ENCODE data around the gene SCN1A. TPM values are rescaled to one million over a fixed set of nuclear protein-coding genes. Genes with fewer than 3 reads are reported as not detected.

Gene SCN1A
- total RNA-seq, 1 donor = 0.72 TPM

- H3K4me3 ChIP-seq (ENCODE audit: insufficient read depth, low read length) = no peak overlapping the region
- DNase-seq (ENCODE audit: insufficient read length, low spot score, missing footprints) = no peak
- H3K4me2 ChIP-seq (ENCODE audit: insufficient read depth, low read length) = no peak overlapping the region
- no peak for TF ChIP-seq CTCF (IDR thresholded peaks at IDR 0.05; ENCODE audit: extremely low read depth, low read depth, low read length)
- no peaks in the 10 kb centered on the region for H3K79me2 ChIP-seq (ENCODE audit: insufficient read depth, low read length)
- H3K27ac ChIP-seq (ENCODE audit: low read depth, low read length) = no peak overlapping the region
- H3K9me3 ChIP-seq (ENCODE audit: low read depth, low read length) = no peaks in the 10 kb centered on the region
- no peaks in the 10 kb centered on the region for H3K4me1 ChIP-seq (ENCODE audit: insufficient read depth, low read length)
- no peak overlapping the region for H2AFZ ChIP-seq (ENCODE audit: low read length)
- no peaks in the 10 kb centered on the region for H4K20me1 ChIP-seq (ENCODE audit: insufficient read depth, low read length)
- peaks cover 7% of the 10 kb centered on the region for H3K27me3 ChIP-seq (ENCODE audit: insufficient read depth, low read length)
- H3K36me3 ChIP-seq (ENCODE audit: insufficient read depth, low read length) = no peaks in the 10 kb centered on the region
These were observed 9.5 kb upstream of the SCN1A start for GRCh38 chr2:166137331-166137730.

- Histone ChIP-seq H3K4me2 (ENCODE audit: insufficient read depth, low read length) (no peak overlapping the region), H3K27me3 (ENCODE audit: insufficient read depth, low read length) (peaks cover 20% of the 10 kb centered on the region), H3K36me3 (ENCODE audit: insufficient read depth, low read length) (no peaks in the 10 kb centered on the region), H3K9me3 (ENCODE audit: low read depth, low read length) (no peaks in the 10 kb centered on the region), H4K20me1 (ENCODE audit: insufficient read depth, low read length) (no peaks in the 10 kb centered on the region), H3K4me3 (ENCODE audit: insufficient read depth, low read length) (no peak overlapping the region), H3K4me1 (ENCODE audit: insufficient read depth, low read length) (no peaks in the 10 kb centered on the region), H3K27ac (ENCODE audit: low read depth, low read length) (no peak overlapping the region), H2AFZ (ENCODE audit: low read length) (no peak overlapping the region), H3K79me2 (ENCODE audit: insufficient read depth, low read length) (no peaks in the 10 kb centered on the region)
- no peak for TF ChIP-seq CTCF (IDR thresholded peaks at IDR 0.05; ENCODE audit: extremely low read depth, low read depth, low read length)
- DNase-seq (ENCODE audit: insufficient read length, low spot score, missing footprints) = no peak
These were observed 8.0 kb upstream of the SCN1A start for GRCh38 chr2:166135849-166136258.

GRCh38 chr2:166135152-166135848 lies 7.5 kb upstream of the SCN1A start:
- no peaks in the 10 kb centered on the region for H3K9me3 ChIP-seq (ENCODE audit: low read depth, low read length)
- peaks cover 22% of the 10 kb centered on the region for H3K27me3 ChIP-seq (ENCODE audit: insufficient read depth, low read length)
- H2AFZ ChIP-seq (ENCODE audit: low read length) = no peak overlapping the region
- H3K27ac ChIP-seq (ENCODE audit: low read depth, low read length) = no peak overlapping the region
- DNase-seq (ENCODE audit: insufficient read length, low spot score, missing footprints) = no peak
- TF ChIP-seq CTCF (IDR thresholded peaks at IDR 0.05; ENCODE audit: extremely low read depth, low read depth, low read length) = no peak
- H3K4me1 ChIP-seq (ENCODE audit: insufficient read depth, low read length) = no peaks in the 10 kb centered on the region
- H3K36me3 ChIP-seq (ENCODE audit: insufficient read depth, low read length) = no peaks in the 10 kb centered on the region
- no peaks in the 10 kb centered on the region for H3K79me2 ChIP-seq (ENCODE audit: insufficient read depth, low read length)
- no peak overlapping the region for H3K4me2 ChIP-seq (ENCODE audit: insufficient read depth, low read length)
- no peaks in the 10 kb centered on the region for H4K20me1 ChIP-seq (ENCODE audit: insufficient read depth, low read length)
- H3K4me3 ChIP-seq (ENCODE audit: insufficient read depth, low read length) = no peak overlapping the region

- Histone ChIP-seq H3K4me3 (ENCODE audit: insufficient read depth, low read length) (no peak overlapping the region), H4K20me1 (ENCODE audit: insufficient read depth, low read length) (no peaks in the 10 kb centered on the region), H3K27me3 (ENCODE audit: insufficient read depth, low read length) (peaks cover 27% of the 10 kb centered on the region), H3K4me1 (ENCODE audit: insufficient read depth, low read length) (no peaks in the 10 kb centered on the region), H3K9me3 (ENCODE audit: low read depth, low read length) (no peaks in the 10 kb centered on the region), H2AFZ (ENCODE audit: low read length) (no peak overlapping the region), H3K27ac (ENCODE audit: low read depth, low read length) (no peak overlapping the region), H3K4me2 (ENCODE audit: insufficient read depth, low read length) (no peak overlapping the region), H3K79me2 (ENCODE audit: insufficient read depth, low read length) (no peaks in the 10 kb centered on the region), H3K36me3 (ENCODE audit: insufficient read depth, low read length) (no peaks in the 10 kb centered on the region)
- DNase-seq (ENCODE audit: insufficient read length, low spot score, missing footprints) = no peak
- no peak for TF ChIP-seq CTCF (IDR thresholded peaks at IDR 0.05; ENCODE audit: extremely low read depth, low read depth, low read length)
These were observed 6.7 kb upstream of the SCN1A start for GRCh38 chr2:166134252-166135151.
